Gastrocnemius medialis (tissue), 4 donors: Measurements from ENCODE around the gene EIF2B2.

ENCODE experiments used
- POLR2A ChIP-seq, 2 donors: fragments of 450-650 bp; IDR thresholded peaks; one replicate each; pipeline ENCODE4 v1.6.1; 2017; ENCODE audit warnings: antibody characterized with exemption in 2 of 2, mild to moderate bottlenecking in 2 of 2, moderate library complexity in 2 of 2
- TF ChIP-seq, protein P1 (sequence below), 5 experiments: fragments of 450-650 bp in 3 of 5; fragments of 200-600 bp in 2 of 5; sonication (generic) in 2 of 5; IDR thresholded peaks in 4 of 5; conservative IDR thresholded peaks in 1 of 5; 1 replicate in 4 of 5; 2 replicates in 1 of 5; pipeline ENCODE4 v1.5.1; 2016 to 2019; ENCODE audit warnings: antibody characterized with exemption in 5 of 5, mild to moderate bottlenecking in 3 of 5, moderate library complexity in 3 of 5

- TF ChIP-seq, protein P1, sequence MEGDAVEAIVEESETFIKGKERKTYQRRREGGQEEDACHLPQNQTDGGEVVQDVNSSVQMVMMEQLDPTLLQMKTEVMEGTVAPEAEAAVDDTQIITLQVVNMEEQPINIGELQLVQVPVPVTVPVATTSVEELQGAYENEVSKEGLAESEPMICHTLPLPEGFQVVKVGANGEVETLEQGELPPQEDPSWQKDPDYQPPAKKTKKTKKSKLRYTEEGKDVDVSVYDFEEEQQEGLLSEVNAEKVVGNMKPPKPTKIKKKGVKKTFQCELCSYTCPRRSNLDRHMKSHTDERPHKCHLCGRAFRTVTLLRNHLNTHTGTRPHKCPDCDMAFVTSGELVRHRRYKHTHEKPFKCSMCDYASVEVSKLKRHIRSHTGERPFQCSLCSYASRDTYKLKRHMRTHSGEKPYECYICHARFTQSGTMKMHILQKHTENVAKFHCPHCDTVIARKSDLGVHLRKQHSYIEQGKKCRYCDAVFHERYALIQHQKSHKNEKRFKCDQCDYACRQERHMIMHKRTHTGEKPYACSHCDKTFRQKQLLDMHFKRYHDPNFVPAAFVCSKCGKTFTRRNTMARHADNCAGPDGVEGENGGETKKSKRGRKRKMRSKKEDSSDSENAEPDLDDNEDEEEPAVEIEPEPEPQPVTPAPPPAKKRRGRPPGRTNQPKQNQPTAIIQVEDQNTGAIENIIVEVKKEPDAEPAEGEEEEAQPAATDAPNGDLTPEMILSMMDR (IDR thresholded peaks at IDR 0.05 in 4 of 5, conservative IDR thresholded peaks at IDR 0.05 in 1 of 5): peak in 2 of 5 experiments; percentile 19
- no peak for TF ChIP-seq POLR2A (IDR thresholded peaks at IDR 0.05)
Measured at GRCh38 chr14:74979442-74980397, 23.0 kb upstream of the EIF2B2 start.
